ENCODE data around the gene HOXC9.

The HOXC9 gene

GRCh38 chr12:53985692-53985993 is 14.3 kb upstream of the HOXC9 start:
- H3K27ac ChIP-seq = no peak overlapping the region

GRCh38 chr12:53985994-53986685 is 13.8 kb upstream of the HOXC9 start:
- no peak overlapping the region for H3K27ac ChIP-seq
- no peak for DNase-seq (ENCODE audit: low read depth, low spot score)

More at GRCh38 chr12:53985692-53985993, 14.3 kb upstream of the HOXC9 start:
- DNase-seq (ENCODE audit: low read depth, low spot score) = no peak

DNA sequence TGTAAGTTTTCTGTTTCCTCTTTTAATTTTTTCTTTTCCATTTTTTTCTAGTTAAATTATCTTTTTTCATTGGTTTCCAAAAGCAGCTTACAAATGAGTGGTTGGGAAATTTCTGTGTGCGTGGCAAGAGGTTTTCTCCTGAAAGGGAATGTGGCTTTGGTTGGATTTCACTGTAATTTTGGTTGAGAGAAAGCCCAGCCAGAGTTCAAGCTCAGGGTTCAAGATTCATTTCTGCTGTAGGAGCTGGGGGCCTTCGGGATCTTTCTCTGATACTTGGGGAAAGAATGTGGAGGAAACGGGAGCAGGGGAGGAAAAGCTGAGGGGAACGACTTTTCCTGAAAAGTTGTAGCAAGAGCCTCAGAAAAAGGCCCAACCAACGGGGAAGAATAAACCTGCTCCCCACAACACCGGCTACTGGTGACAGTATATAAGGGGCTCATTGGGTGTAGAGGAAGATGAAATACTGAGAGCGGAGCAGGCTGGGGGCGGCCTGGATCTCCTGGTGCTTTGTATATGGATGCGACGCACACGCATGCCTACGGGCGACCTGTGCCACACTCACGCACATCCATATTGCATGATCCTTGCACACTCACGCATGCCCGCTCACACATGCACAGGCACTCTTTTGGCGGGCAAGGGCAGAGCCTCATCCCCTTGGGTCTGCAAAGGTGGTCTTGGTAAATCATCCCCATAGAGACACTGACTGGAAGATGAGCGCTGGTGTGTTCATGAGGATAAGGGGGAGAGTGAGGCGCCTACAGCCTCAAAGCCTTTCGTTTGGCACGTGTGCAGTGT is 13.1 kb upstream of the HOXC9 start:
- DNase-seq (ENCODE audit: low read depth, low spot score) = no peak
- no peak overlapping the region for H3K27ac ChIP-seq

DNA sequence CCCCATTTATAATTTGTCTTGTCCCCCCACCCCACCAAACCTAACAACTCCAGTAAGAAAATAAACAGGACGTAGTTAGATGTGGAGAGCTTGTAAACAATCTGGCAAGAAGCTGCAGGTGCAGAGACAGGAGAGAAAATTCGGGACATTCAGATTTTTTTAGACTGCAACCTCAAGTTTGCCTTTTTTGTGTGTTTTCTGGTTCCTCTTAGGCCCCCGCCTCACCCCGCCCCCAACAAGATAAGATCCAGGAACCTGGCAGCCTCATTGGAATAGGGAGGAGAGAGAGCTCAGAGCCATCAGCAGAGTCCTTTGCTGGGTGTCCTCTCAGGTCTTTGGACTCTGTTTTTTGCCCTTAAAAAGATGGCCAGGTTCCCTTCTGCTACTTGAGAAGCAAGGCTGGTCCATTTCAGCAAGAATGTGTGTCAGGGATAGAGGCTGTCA is 12.2 kb upstream of the HOXC9 start:
- no peak overlapping the region for H3K27ac ChIP-seq
- DNase-seq (ENCODE audit: low read depth, low spot score) = no peak

- no peak for DNase-seq (ENCODE audit: low read depth, low spot score)
- H3K27ac ChIP-seq = no peak overlapping the region
These were observed 11.3 kb upstream of the HOXC9 start for GRCh38 chr12:53988541-53989226.

DNA sequence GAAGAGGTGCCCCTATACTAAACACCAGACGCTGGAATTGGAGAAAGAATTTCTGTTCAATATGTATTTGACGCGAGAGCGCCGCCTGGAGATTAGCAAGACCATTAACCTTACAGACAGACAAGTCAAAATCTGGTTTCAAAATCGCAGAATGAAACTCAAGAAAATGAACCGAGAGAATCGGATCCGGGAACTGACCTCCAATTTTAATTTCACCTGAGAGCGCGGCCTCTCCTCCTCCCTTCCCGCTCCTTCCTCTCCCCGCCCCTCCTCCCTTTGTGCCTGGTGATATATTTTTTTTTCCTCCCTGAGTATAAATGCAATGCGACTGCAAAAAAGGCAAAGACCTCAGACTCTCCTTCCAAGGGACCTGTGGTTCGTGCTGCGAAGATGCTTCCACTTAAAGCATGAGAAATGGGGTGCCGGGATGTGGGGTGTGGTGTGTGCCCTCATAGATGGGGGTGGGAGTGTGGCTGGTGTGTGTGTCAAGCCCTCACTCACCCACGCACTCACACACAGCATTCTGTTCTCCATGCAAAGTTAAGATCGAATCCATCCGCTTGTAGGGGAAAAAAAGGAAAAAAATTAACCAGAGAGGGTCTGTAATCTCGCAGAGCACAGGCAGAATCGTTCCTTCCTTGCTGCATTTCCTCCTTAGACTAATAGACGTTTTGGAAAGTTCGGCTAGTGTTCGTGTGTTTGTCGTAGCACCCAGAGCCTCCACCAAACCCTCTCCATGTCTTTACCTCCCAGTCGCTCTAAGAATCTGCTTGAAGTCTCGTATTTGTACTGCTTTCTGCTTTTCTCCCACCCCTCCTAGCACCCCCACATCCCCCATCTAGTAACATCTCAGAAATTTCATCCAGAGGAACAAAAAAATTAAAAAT is 10.5 kb upstream of the HOXC9 start:
- no peak for DNase-seq (ENCODE audit: low read depth, low spot score)
- no peak overlapping the region for H3K27ac ChIP-seq

- no peak for DNase-seq (ENCODE audit: low read depth, low spot score)
- H3K27ac ChIP-seq = no peak overlapping the region
These were observed 9.5 kb upstream of the HOXC9 start for GRCh38 chr12:53990311-53991076.

- no peak overlapping the region for H3K27ac ChIP-seq
These were observed 8.9 kb upstream of the HOXC9 start for GRCh38 chr12:53991077-53991460.

GRCh38 chr12:53992377-53992889 is 7.5 kb upstream of the HOXC9 start:
- no peak overlapping the region for H3K27ac ChIP-seq
- DNase-seq (ENCODE audit: low read depth, low spot score) = no peak

More at GRCh38 chr12:53991077-53991460, 8.9 kb upstream of the HOXC9 start:
- no peak for DNase-seq (ENCODE audit: low read depth, low spot score)

DNA sequence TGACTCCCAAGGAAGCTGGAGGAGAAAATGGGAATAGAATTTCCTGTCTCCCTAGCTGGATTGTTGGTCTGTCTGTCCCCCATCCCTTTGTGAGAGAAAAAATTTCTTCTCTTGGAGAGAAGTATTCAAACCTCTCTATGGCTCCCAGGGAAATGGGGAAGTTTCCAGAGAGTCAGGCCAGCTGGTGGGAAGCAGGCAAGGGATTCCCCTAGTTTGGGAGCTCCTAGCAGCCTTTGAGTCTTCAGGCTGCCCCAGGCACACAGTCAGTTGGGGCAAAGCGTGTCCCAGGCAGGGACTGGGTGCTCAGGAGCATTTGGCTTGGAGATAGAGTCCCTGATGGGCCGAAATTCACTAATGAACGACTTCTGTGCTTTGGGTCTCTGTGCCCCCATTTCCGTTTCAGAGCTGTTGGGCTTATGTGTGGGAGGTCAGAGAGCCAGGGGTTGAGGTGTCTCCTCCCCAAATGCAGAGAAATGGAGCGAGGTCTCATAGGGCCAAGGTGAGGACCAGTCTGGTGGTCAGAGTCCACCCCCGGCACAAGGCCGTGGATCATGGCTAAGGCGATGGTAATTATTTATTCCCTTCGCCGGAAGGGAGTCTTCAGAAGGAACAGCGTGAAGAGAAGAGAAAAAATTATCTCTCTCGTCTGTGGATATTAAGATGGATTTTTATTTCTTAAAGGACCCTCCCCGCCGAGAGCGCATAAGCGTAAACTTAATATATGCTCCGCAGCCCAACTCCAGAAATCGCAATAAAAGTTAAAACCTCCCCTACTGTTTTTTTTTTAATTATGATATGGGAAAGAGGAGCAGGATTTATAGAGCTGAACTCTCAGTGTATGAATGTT is 6.6 kb upstream of the HOXC9 start:
- H3K27ac ChIP-seq = no peak overlapping the region
- no peak for DNase-seq (ENCODE audit: low read depth, low spot score)

- no peak for DNase-seq (ENCODE audit: low read depth, low spot score)
- H3K27ac ChIP-seq = no peak overlapping the region
These were observed 6.0 kb upstream of the HOXC9 start for GRCh38 chr12:53994009-53994263.

DNA sequence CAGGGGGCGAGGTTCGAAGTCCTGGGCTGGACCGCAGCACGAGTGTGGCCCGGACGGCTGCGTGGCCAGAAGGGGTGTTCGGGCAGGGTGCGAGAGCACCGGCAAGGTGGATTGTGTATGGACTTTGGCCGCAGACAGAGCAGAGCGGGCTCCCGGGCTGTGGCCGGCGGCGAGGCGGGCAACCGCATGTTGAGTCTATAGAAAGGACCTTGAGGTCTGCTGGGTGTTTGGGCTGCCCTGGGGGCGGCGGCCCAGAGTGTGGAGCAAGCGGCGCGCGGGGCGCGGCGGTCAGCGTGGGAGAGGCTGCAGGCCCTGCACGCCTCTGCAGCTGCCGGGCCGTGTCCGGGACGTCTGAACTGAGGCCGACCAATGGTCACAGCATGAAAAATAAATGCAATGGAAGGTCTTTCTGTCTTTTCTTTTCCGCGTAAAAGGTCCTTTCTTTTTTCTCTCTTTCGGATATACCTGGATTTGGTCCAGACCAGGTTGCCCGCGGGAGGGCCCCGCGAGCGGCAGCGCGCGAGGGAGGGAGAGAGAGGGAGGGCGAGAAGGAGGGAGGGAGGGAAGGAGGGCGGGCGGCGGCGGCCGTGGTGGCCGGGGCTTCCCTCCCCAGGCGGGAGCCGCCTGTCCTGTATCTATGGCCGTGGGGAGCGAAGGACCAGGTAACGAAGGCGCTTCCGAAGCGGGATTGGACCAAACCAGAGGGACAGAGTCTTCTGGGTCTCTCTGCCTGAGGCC is 5.5 kb upstream of the HOXC9 start:
- H3K27ac ChIP-seq = no peak overlapping the region

DNA sequence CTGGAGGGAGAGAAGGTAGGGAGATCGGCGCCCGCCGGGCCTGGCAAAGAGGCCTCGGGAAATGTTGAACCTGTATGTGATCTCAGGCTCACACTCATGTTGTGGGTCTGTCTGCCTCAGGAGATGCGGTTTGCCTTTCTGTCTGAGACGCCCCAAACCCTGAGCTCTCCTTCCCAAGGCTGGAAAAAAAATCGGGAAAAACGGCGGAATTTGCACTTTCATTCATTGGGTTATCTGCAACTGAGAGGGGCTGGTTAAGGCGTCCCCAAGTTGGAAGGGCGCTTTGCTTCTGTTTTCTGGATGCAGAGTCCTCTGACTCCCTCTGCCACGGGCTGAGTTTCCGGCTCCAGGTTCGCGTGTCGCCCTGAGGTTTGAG is 5.0 kb upstream of the HOXC9 start:
- DNase-seq (ENCODE audit: low read depth, low spot score) = no peak
- no peak overlapping the region for H3K27ac ChIP-seq

More for the DNA sequence above, 5.5 kb upstream of the HOXC9 start:
- no peak for DNase-seq (ENCODE audit: low read depth, low spot score)

GRCh38 chr12:53995378-53996239 is 4.4 kb upstream of the HOXC9 start:
- H3K27ac ChIP-seq = no peak overlapping the region
- no peak for DNase-seq (ENCODE audit: low read depth, low spot score)

DNA sequence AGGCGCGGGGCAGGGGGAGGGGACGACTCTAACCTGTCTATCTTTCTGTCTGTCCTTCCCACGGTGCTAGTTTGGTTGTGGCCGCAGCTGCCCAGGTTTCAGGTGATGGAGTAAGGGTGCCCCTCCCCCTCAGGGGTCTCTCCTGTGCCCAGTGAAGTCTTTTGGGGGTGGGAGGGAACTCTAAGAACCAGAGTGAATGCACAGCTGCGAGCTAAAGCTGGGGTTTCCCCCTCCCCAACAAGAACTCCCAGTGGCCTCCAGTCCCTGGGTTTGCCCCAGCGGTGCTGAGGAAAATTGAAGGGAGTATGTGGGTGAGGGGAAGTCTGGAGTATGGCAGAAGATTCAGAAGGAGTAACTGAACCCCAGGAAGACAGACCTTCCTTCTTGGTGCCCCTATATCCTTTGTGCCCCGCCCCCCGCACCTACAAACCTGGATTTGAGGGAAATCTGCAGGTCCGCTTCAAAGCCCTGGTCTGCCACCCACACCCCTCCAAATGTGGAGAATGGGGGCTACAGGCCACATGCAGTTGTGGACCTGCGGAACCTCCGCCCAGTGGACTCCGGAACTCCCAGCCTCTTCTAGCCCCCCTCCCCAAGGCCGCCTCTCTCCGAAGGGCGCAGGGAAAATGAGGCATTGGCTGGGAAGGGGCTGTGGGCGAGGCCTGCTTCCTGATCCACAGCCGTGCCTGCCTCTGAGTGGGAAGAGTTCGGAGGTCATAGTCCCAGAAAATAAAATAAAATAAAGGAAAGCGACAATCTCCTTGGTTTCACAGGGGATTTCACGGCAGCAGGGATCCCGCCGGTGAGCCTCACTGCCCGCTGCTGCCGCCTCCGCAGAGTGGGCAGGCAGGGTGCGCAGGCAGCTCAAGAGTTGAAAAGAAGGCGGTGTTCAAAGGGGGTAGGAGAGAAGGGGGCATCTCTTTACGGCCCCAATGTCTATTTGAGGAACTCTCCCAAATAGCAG is 3.4 kb upstream of the HOXC9 start:
- H3K27ac ChIP-seq = no peak overlapping the region
- no peak for DNase-seq (ENCODE audit: low read depth, low spot score)

All from epithelial cell of prostate (primary cell).